Measurements from ENCODE around the gene TRIO.

TRIO gene

DNA sequence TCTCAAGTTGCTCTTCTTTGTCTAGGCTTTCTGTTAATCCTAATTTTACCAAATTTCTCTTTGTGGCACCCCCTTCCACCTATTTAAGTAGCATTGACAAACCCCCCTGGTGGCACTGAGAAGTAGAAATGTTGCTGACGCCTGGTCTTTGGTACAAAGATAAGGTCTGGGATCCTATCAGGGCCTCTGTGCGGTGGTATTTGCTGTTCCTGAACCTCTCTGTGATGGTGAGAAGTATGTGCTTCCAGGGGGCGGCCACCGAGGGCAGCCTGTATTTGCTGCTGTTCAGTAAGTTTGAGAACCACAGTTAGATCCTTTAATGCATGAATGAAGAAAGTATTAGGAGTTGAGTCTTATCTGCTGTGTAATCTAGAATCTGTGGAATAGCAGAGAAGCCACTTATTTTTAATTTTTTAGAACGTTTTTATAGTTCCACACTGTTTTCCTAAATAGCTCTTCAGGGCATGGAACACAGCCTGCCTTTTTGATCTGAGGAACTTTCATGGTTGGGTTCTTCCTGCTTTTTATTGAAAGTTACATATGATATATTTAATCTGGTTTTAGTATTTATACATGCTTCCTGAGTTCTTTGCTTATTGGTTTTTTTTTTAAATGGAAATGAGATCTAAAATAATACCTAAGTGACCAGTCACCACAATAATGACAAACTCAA lies 124.2 kb downstream of the TRIO start:
- no peak for DNase-seq (ENCODE audit: low read depth)

DNA sequence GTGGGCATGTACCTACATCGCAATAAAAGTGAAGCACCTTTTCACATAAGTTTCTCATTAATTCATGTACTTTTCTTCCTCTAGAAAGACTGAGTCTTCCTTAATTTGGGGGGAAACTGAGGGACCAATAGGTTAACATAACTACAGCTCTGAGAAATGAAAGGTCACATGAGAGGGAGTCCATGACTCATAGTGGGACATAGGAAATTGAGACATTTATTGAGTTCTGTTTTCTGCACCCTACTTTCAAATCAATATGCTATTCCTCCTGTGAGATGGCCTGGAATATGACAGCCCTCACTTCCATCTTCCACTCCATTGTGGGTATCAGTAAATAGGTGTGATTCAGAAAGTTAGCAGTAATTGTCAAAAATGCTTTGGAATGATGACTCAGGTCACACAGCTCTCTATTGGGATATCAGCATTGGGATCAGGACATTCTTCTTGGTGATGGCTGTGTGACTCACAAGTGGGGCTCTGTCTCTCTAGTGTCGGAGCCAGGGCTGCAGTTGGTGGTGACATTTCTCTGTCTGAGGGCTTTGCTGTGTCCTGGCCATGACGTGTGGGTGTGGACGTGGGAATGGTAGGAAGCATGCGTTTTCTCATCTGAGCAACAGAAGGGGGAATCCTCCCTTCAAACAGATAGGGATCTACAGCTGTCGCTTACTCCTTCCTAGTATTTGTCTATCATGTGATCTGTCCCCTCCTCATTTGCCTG lies 125.0 kb downstream of the TRIO start:
- DNase-seq (ENCODE audit: low read depth) = no peak

DNA sequence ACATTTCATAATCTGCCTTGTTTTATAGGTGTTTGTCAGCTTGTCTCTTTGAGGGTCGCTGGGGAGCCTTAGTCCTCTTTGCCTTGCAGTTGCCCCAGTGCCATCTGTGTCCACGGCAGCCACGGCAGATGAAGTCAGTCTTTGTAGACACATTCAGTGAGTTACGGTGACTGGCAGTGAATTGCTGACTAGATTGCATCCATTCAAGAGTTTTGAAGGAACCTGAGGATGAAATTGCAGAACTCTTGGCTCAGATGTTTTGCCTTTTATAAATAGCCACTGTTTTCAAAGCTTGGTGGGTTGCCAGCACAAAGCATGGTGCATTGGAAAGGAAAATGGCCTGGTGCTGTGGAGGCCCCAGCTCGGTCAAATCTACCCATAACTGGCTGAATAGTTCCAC lies 125.6 kb downstream of the TRIO start:
- no peak for DNase-seq (ENCODE audit: low read depth)

DNA sequence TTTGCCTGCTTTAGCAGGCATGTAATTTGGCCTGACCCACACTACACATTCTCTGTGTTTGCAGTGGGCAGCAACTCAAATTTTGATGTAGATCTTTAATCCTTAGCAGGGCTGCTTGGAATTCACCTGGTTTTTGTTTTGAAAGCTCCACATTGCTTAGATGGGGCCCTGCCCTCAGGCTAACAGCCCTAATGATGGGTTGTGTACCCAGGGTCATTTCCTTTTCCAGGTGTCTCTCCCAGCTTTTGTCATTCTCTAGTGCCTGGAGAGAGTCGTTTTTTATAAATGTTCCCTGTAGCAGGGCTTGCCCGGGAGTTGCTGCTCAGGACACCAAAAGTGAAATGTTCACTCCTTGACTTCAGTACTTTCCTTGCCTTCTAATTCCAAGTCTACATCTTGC lies 126.3 kb downstream of the TRIO start:
- no peak for DNase-seq (ENCODE audit: low read depth)

DNA sequence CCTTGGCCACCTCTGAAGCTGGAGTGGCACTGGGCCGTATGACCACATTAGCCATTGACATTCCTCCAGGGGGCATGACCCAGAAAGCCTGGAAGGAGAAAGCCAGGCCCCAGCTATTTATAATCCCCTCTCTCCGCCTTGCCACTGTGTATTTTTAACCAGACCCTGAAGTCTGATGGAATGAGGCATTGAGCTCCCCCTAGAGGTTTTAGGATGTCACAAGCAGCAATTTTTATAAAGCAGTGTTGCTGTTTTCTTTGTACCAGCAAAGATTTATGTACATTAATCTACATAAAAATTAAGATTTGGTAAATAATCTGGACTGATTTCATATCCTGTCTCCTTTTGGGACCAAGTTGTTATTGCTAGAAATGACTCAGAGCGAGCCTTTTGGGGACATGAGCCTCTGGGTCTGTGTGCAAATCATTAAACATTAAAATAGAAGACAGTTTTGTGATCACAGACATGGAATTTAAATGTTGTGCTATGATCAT lies 127.1 kb downstream of the TRIO start:
- no peak for DNase-seq (ENCODE audit: low read depth)

DNA sequence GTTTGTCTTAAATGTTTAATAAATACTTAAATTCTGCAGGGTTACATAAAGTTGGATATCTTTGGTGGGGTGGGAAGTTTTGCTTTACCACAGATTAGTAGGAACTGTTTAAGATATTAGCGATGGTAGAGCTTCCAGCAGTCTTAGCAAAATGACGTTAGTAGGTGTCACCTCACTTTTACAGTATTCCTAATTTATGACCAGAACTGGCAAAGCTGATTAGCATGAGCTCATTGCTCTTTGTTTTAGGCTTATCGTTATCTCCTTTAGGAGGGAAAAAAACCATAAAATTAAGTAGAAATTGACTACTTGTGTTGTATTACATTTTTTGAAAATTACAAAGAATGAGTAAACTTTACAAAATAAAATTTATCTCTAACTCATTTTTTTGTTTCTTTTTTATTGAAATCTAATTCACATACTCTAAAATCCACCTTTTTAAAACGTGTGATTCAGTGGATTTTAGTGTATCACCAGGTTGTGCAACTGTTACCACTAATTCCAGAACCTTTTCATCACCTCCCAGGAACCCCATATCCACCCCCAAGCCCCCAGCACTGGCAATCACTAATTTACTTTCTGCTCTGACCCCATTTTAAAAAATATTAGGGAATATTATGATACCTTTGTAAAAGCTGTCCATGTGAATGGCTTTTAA lies 129.5 kb downstream of the TRIO start:
- no peak for DNase-seq (ENCODE audit: low read depth)

DNA sequence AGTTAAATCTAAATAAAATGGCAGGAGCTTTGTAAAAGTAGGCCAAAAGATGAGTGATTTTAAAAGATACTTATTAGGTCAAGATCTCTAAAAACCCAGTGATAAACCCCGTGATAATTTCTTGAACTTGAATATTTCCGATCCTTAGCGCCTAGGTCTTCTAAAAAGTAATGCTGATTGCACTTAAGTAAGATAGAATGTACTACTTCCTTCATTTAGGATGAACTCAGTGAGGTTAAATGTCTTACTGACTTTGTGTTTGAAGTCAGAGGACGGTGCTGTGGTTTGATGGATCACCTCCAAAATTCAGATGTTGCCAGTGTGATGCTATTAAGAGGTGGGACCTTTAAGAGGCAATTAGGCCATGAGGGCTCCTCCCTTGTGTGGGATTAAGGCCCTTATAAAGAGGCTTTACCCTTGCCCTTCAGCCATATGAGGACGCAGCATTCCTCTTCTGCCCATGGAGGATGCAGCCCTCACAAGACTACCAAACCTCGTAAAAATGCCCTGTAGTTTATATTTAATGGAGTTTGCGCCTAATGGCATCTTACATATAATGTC lies 130.1 kb downstream of the TRIO start:
- DNase-seq (ENCODE audit: low read depth) = no peak

DNA sequence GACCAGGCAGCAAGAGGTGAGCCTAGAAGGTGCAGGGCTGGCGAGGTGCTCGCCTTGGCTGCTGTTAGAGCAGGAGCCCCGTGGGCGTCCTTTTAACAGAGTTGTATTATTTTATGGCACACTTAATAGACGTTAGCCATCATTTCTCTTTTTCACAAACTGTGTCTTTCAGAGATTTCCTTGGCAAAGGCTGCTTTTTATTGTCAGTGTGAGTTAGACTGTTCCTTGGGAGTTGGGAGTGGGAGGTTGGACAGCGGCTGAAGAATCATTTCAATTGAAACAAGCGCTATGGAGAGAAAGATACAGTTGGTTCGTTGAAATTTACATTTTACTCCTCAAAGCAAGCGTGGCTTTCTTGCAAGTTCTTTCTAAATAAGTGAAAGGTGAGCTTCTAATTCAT lies 133.2 kb downstream of the TRIO start:
- DNase-seq (ENCODE audit: low read depth) = no peak

DNA sequence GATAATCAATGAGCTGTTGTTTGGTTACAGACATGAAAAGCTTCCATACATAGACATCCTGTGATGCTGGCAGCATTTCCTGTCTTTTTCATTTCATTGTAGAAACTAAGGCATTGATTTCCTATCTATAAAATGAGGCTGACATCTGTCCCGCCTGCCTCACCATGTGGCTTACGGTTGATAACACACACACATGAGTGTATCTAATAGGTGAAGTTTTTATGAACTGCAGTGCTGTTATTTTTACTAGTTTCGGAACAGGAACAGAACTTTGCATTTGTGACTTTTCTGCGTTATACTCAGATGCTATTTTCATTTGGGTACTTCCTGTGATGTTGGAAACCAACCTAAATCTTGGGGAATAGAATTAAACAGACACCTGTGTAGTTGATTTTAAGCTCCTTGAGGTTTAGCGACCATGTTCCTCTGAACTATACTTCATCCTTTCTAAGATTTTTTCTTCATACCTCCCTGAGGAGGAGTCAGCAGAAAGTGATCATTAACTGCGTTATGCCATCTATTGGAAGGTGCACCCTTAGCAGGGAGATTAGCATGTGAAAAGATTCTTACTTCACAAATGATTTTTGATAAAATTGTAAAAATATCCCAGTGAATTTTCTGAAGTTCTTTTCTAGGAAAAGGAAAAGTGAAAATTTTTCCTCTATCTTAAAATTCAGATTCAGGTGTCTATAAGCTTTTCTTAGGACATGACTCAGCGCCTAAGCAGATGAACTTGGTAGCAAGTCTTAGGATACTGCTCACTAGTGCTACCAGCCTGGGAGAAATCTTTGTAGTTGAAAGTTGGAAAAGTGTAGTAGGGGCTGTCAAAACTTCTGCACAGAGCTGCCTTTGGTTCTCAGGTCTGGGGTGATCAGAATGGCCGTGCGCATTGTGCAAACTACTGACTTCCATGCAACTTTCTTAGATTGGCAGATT lies 134.5 kb downstream of the TRIO start:
- DNase-seq (ENCODE audit: low read depth) = no peak

DNA sequence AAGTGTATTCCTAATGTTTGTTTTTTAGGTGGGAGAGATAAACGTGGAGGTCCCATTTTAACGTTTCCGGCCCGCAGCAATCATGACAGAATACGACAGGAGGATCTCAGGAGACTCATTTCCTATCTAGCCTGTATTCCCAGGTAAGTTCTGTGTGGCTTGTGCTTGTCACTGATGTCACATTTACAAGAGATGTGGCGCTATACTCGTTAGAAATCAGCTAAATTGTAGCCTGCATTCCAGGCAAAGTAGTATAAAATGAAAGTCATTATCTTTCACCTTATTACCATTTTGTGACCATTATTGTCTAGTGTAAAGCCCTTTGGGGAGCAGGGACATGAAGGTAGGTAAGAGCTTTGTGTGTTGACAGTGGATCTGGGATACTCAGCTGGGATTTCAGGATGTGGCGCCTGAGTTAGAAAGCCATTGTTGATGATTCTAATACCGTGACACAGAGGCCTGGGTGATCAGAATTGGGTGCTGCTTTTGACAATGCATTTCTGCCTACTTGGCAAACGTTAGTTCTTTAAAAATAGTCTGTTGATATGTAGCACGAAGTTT lies 137.2 kb downstream of the TRIO start:
- DNase-seq (ENCODE audit: low read depth) = no peak

DNA sequence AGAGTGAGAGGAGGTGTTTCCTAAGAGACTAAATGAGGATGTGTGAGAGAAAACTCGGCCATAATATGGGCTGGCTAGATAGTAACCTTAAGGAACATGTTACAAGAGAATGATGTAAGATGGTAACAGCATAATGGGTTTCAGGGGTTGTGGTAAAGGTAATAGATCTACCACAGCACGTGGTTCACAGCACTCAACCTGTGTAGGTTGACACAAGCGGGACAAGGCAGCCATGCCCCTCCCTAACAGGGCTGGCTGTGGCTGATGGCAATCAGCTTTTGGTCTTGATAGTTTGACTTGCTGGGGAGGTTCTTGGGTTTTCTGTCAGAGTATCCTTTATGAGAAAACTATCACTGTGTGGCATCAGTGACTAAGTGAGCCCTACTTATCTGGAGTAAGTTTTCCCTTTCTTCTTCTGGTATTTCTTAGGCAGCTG lies 138.6 kb downstream of the TRIO start:
- no peak for DNase-seq (ENCODE audit: low read depth)

DNA sequence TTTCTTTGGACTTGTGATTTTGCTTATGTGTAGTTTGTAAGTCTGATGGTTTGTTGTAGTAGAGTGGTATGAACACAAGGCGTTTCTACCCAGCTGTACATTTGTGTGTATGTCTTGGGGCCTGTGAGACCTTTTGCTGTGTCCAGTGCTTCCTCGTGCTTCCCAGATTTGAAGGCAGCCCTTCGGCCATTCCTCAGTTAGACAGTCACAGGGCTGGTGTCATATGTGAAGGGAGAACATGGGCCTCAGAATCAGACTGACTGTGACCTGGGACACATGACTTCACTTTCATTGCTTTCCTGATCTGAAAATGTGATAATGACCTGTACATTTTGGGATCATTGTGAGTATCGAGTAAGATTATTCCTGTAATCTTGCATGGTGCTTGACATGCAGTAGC lies 140.0 kb downstream of the TRIO start:
- DNase-seq (ENCODE audit: low read depth) = no peak

DNA sequence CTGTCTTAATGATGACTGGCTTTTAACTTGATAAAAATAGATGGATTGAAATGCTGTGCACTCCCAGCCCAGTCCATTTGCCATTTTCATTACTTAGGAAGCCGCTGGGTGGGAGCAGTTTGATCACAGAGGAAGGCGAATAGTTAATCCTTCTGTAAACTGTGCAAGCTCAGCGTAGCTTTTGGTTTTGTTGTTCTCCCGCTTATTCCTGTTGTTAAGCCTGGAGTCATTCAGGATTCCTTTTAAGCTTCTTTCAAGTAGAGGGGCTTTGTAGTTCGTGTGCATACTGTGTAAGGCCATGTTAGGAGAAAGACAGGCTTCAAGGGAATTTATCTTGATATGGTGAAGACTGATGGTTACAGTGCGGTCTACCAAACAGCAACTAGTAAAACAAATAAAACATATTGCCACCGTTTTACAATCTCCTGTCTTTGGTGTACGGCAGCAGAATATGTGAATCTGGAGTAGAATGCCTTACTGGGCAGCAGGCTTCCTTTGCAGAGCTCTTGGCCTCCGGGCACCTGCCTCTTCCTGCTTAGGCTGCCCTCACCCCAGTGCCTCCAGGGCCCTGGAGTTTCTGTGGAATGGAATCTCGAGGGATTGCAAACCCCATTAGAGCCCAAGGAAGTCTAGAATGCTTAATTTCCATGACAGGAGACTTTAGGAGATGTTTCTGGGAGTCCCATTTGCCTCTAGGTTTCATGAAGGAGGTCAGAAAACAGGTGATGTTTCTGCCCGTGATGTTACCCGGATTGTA lies 141.4 kb downstream of the TRIO start:
- DNase-seq (ENCODE audit: low read depth) = no peak

DNA sequence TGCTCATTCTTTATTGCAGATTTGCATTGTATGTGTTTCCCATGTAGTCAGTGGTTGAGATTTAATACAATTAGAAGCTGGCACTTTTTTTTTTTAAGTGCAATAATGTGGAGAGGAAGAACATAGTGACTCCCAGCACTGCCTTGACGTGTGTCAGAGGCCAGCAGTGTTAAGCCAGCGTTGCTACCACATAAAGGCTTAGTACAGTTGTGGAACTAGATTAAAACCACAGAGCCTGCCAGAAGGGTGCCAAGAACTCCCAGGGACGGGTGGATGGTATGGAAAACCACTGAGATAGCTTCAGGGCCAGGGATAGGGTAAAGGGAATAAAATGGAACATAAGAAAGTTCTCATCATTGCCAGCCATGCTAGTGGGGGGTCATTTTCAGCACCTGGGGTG lies 142.9 kb downstream of the TRIO start:
- DNase-seq (ENCODE audit: low read depth) = no peak

DNA sequence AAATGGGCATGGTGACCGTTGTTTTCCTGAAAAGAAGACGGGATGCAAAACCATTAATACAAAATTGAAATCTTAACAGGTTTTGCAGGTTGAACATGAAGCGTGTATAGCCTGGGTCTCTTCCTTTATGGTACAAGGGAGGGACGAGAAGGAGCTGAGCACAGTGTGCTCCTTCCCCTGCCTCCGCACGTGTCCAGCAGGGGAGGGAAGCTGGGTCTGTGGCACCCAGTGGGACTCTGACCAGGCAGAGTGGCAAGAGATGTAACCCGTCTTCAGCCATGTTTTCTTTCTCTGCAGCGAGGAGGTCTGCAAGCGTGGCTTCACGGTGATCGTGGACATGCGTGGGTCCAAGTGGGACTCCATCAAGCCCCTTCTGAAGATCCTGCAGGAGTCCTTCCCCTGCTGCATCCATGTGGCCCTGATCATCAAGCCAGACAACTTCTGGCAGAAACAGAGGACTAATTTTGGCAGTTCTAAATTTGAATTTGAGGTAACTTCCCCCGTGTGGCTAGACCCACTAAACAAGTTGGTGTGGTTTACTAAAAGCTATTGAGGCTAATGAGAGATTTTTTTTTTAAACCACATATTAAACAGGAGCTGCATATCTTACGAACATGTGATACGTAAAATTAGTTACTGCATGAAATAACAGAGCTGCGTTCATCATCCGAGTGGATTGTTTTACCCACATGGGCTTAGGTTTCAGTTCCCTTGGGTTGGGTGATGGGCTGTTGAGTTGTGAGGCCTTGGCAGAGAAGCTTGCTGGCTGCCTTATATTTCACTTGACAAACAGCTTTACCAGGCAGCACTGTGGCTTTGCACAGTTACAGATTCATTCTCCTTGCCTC lies 143.7 kb downstream of the TRIO start:
- no peak for DNase-seq (ENCODE audit: low read depth)

DNA sequence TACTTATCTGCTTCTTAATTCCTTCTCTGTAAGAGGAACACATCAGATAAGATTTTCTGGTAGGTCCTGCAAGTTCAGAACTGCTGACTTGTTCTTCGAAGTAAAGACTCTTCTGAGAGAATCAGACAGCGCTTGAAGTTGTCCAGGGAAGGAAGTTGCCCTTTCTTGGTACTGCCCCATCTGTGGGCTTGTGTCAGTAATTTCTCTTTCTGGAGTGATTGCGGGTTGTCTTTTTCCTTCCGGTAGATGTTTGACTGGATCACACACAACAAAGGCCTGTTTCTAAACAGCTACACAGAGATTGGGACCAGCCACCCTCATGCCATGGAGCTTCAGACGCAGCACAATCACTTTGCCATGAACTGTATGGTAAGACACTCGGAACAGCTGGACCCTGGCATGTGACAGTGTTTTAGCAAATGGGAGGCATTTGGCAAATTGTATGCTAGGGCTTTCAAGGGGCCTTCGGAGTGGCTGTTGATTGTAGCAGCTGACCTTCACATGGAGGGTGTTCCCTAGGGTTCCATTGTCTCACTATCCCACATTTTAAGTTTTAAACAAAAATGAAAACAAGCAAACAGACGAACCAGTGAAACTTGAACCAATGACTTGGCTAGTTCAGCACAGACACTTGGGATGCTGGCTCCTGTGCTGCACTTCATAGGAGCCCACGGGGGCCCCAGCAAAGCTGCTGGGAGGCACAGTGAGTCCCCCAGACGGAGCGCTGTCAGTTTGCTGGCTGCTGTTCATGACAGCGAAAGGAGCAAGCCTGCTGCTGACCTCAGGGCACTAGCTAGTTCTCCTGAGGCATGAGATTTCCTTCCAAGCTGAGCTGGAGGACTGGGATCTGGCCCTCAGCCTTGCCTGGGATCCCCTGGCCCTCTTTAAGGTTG lies 149.9 kb downstream of the TRIO start:
- DNase-seq (ENCODE audit: low read depth) = no peak

DNA sequence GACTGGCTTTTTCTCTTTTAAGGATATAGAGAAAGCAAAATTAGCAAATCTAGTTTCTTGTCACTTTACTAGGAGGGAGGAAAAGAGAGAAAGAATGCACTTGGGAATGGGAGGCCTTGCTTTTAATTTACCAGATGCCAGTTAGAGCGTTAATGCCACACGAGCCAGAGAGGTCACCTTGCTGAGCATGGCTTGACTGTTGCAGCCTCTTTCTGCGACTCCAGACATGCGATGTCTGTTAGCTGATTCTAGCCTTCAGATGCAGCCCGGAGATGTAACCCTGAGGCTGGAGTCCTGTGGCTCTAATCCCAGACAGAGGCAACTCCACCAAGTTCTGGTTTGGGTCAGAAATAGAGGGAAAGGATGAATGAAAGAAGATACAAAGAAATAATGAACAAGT lies 152.5 kb downstream of the TRIO start:
- no peak for DNase-seq (ENCODE audit: low read depth)

DNA sequence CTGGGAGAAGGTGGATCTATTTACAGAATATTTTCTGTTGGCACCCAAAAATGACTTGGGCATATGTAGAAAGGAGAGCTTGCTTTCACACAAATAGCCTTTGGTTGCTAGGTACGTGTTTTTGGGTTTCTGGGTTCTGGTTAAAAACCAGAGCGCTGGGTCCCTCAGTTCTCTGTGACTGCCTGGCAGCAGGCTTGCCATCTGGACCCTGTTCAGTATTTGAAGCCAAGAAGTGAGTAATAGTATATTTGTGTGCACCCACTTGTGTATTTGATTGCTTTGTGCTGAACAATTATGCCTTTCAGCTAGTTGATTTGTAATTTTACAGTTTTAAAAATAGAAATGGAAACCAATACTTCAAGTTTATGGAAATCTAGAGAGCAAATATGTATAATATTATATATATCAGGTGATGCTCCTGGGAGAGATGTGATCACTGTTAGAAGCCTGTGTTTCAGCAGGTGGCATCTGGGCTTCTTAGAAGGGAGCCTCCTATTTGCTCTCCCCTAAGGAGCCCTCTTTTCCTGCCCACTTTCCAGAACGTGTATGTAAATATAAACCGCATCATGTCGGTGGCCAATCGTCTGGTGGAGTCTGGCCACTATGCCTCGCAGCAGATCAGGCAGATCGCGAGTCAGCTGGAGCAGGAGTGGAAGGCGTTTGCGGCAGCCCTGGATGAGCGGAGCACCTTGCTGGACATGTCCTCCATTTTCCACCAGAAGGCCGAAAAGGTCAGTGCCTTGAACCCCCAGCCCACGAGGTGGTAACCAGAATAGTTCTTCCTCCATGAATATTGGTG lies 153.6 kb downstream of the TRIO start:
- DNase-seq (ENCODE audit: low read depth) = no peak
